ENCODE measurements around the gene RESP18.

The RESP18 gene
- total RNA-seq = 0 to 0.13 (median 0) reads per million in 18 experiments

- no peak for DNase-seq
Observed at GRCh38 chr2:219332542-219332941, at the start of gene RESP18. TSS of gene RESP18 (minus strand) at chr2:219332744.

GRCh38 chr2:219381448-219381847 lies 48.9 kb upstream of the RESP18 start:
- no peak for DNase-seq

GRCh38 chr2:219380926-219381325 lies 48.4 kb upstream of the RESP18 start:
- DNase-seq = no peak

GRCh38 chr2:219378163-219378851 lies 45.8 kb upstream of the RESP18 start:
- no peak for DNase-seq

- DNase-seq = no peak
Observed at GRCh38 chr2:219369447-219369861, 36.9 kb upstream of the RESP18 start.

- no peak for DNase-seq
Observed at GRCh38 chr2:219368690-219369191, 36.2 kb upstream of the RESP18 start.

GRCh38 chr2:219362524-219363164 lies 30.1 kb upstream of the RESP18 start:
- DNase-seq = peak; percentile 72 to 89

GRCh38 chr2:219362072-219362471 lies 29.5 kb upstream of the RESP18 start:
- DNase-seq = no peak

- DNase-seq = no peak
Observed at GRCh38 chr2:219358170-219359075, 25.9 kb upstream of the RESP18 start.

GRCh38 chr2:219356834-219357233 lies 24.3 kb upstream of the RESP18 start:
- DNase-seq = peak; percentile 87 to 91

GRCh38 chr2:219354582-219354981 lies 22.0 kb upstream of the RESP18 start:
- DNase-seq = no peak

GRCh38 chr2:219353129-219353528 lies 20.6 kb upstream of the RESP18 start:
- no peak for DNase-seq

GRCh38 chr2:219352448-219353023 lies 20.0 kb upstream of the RESP18 start:
- peak; percentile 82 to 84 for DNase-seq

GRCh38 chr2:219350710-219351221 lies 18.2 kb upstream of the RESP18 start:
- peak in 1 of 2 donors; percentile 26 for DNase-seq

GRCh38 chr2:219350215-219350614 lies 17.7 kb upstream of the RESP18 start:
- DNase-seq = no peak

- DNase-seq = peak; percentile 86
Observed at GRCh38 chr2:219344751-219345430, 12.3 kb upstream of the RESP18 start.

- no peak for DNase-seq
Observed at GRCh38 chr2:219335373-219335786, 2.8 kb upstream of the RESP18 start.

- DNase-seq = peak in 1 of 2 donors; percentile 15
Observed at GRCh38 chr2:219334076-219334475, 1.5 kb upstream of the RESP18 start.

- peak in 1 of 2 donors; percentile 14 for DNase-seq
Observed at GRCh38 chr2:219331560-219332213, 857 bp downstream of the RESP18 start.

- DNase-seq = no peak
Observed at GRCh38 chr2:219327719-219328118, 4.8 kb downstream of the RESP18 start.

- DNase-seq = no peak
Observed at GRCh38 chr2:219325657-219326315, 6.8 kb downstream of the RESP18 start.
